ENCODE measurements around the gene SEMA4D.

SEMA4D gene

GRCh38 chr9:89418882-89419640 lies 78.9 kb downstream of the SEMA4D start:
- no peak overlapping the region for H3K27ac ChIP-seq
- no peak for DNase-seq (ENCODE audit: low spot score)
- ChIA-PET CTCF (interaction anchor here (0.7 to 1.0 kb wide), 2 partner anchors 11 to 130 kb away, joined by 3 read pairs; no protein-coding TSS in a partner anchor), POLR2A (ENCODE audit: low non-redundant PET) (no interaction called here)
- TF ChIP-seq CTCF (conservative IDR thresholded peaks at IDR 0.05; ENCODE audit: low read depth): no peak

- ChIA-PET POLR2A (ENCODE audit: low non-redundant PET) (no interaction called here), CTCF (interaction anchor here (0.6 to 1.0 kb wide), 3 partner anchors 32 to 140 kb away, joined by 3 to 4 read pairs (median 4); no protein-coding TSS in a partner anchor)
- no peak for TF ChIP-seq CTCF (conservative IDR thresholded peaks at IDR 0.05; ENCODE audit: low read depth)
- no peak for DNase-seq (ENCODE audit: low spot score)
- no peak overlapping the region for H3K27ac ChIP-seq
Measured at GRCh38 chr9:89418474-89418845, 79.5 kb downstream of the SEMA4D start.

- no peak for DNase-seq (ENCODE audit: low spot score)
- ChIA-PET CTCF (interaction anchor here (0.6 to 1.0 kb wide), 3 partner anchors 32 to 140 kb away, joined by 3 to 4 read pairs (median 4); no protein-coding TSS in a partner anchor), POLR2A (ENCODE audit: low non-redundant PET) (no interaction called here)
- TF ChIP-seq CTCF (conservative IDR thresholded peaks at IDR 0.05; ENCODE audit: low read depth): no peak
- H3K27ac ChIP-seq: no peak overlapping the region
Measured at GRCh38 chr9:89417832-89418473, 80.0 kb downstream of the SEMA4D start.

GRCh38 chr9:89414670-89415324 lies 83.1 kb downstream of the SEMA4D start:
- ChIA-PET CTCF (interaction anchor here (0.5 kb wide), 1 partner anchor 39 kb away, joined by 5 read pairs; no protein-coding TSS in a partner anchor), POLR2A (ENCODE audit: low non-redundant PET) (no interaction called here)
- no peak for DNase-seq (ENCODE audit: low spot score)
- TF ChIP-seq CTCF (conservative IDR thresholded peaks at IDR 0.05; ENCODE audit: low read depth): no peak
- H3K27ac ChIP-seq: no peak overlapping the region

GRCh38 chr9:89413963-89414638 lies 83.8 kb downstream of the SEMA4D start:
- no peak for TF ChIP-seq CTCF (conservative IDR thresholded peaks at IDR 0.05; ENCODE audit: low read depth)
- DNase-seq (ENCODE audit: low spot score): no peak
- H3K27ac ChIP-seq: no peak overlapping the region
- ChIA-PET POLR2A (ENCODE audit: low non-redundant PET) (no interaction called here), CTCF (interaction anchor here (0.5 kb wide), 1 partner anchor 38 kb away, joined by 5 read pairs; no protein-coding TSS in a partner anchor)

- ChIA-PET POLR2A (ENCODE audit: low non-redundant PET) (no interaction called here), CTCF (interaction anchor here (0.6 kb wide), 1 partner anchor 37 kb away, joined by 4 read pairs; no protein-coding TSS in a partner anchor)
- TF ChIP-seq CTCF (conservative IDR thresholded peaks at IDR 0.05; ENCODE audit: low read depth): no peak
- no peak for DNase-seq (ENCODE audit: low spot score)
- H3K27ac ChIP-seq: no peak overlapping the region
Measured at GRCh38 chr9:89412951-89413350, 85.0 kb downstream of the SEMA4D start.
